H9 (cell line): Measurements from ENCODE around the gene KIAA1614. TPM values are rescaled to one million over a fixed set of nuclear protein-coding genes. Genes with fewer than 3 reads are reported as not detected.

Source experiments
- DNase-seq: peaks from one replicate; pipeline ENCODE4 v3.0.0-alpha.2; 2017
- H2AFZ ChIP-seq: one replicate; pipeline ENCODE4 v1.6.1; 2013; ENCODE audit warnings: mild to moderate bottlenecking, low read length, control low read depth, moderate library complexity
- H2AK5ac ChIP-seq: 2 replicates; pipeline ENCODE4 v1.6.1; 2013; ENCODE audit warnings: low read length, control low read depth, mixed read lengths; ENCODE audit not compliant: insufficient read length
- H2BK120ac ChIP-seq: one replicate; pipeline ENCODE4 v1.6.1; 2013; ENCODE audit warnings: low read depth, mild to moderate bottlenecking, low read length, control low read depth, inconsistent platforms; ENCODE audit not compliant: poor library complexity, severe bottlenecking
- H2BK12ac ChIP-seq: 2 replicates; pipeline ENCODE4 v1.6.1; 2013; ENCODE audit warnings: low read length, control low read depth, mixed read lengths, low read depth; ENCODE audit not compliant: insufficient read length
- H2BK15ac ChIP-seq: 2 replicates; pipeline ENCODE4 v1.6.1; 2013; ENCODE audit warnings: low read depth, low read length, control low read depth
- H2BK20ac ChIP-seq: one replicate; pipeline ENCODE4 v1.6.1; 2013; ENCODE audit warnings: low read depth, mild to moderate bottlenecking, low read length, control low read depth, inconsistent platforms; ENCODE audit not compliant: poor library complexity, severe bottlenecking
- H2BK5ac ChIP-seq: 2 replicates; pipeline ENCODE4 v1.6.1; 2013; ENCODE audit warnings: low read length, control low read depth, mixed read lengths; ENCODE audit not compliant: insufficient read length
- H3K14ac ChIP-seq: 2 replicates; pipeline ENCODE4 v1.6.1; 2013; ENCODE audit warnings: low read length, control low read depth; ENCODE audit not compliant: insufficient read depth
- H3K18ac ChIP-seq: 2 replicates; pipeline ENCODE4 v1.6.1; 2013; ENCODE audit warnings: low read depth, mild to moderate bottlenecking, mixed read lengths, low read length, control low read depth; ENCODE audit not compliant: insufficient read length
- H3K23ac ChIP-seq: 2 replicates; pipeline ENCODE4 v1.6.1; 2013; ENCODE audit warnings: low read length, control low read depth, mixed read lengths, low read depth; ENCODE audit not compliant: insufficient read length
- H3K23me2 ChIP-seq: 2 replicates; pipeline ENCODE4 v1.6.1; 2013; ENCODE audit warnings: low read depth, mild to moderate bottlenecking, mixed read lengths, low read length, control low read depth; ENCODE audit not compliant: insufficient read length, poor library complexity, severe bottlenecking
- H3K27ac ChIP-seq: 2 replicates; pipeline ENCODE4 v1.5.1; 2013; ENCODE audit warnings: low read length, control low read depth, mixed read lengths, low read depth; ENCODE audit not compliant: insufficient read length
- H3K27me3 ChIP-seq: 2 replicates; pipeline ENCODE4 v1.6.1; 2013; ENCODE audit warnings: low read length, control low read depth, inconsistent platforms; ENCODE audit not compliant: insufficient read depth
- H3K4ac ChIP-seq: 2 replicates; pipeline ENCODE4 v1.6.1; 2013; ENCODE audit warnings: low read depth, mild to moderate bottlenecking, control low read depth, inconsistent platforms, low read length, moderate library complexity
- H3K4me1 ChIP-seq: 2 replicates; pipeline ENCODE4 v1.6.1; 2013; ENCODE audit warnings: low read length, control low read depth, inconsistent platforms; ENCODE audit not compliant: insufficient read depth
- H3K4me2 ChIP-seq: 2 replicates; pipeline ENCODE4 v1.6.1; 2013; ENCODE audit warnings: low read length, control low read depth, mixed read lengths; ENCODE audit not compliant: insufficient read length, insufficient read depth
- H3K56ac ChIP-seq: 2 replicates; pipeline ENCODE4 v1.6.1; 2013; ENCODE audit warnings: low read depth, mild to moderate bottlenecking, mixed read lengths, low read length, control low read depth; ENCODE audit not compliant: insufficient read length
- H3K79me1 ChIP-seq: 2 replicates; pipeline ENCODE4 v1.6.1; 2013; ENCODE audit warnings: low read depth, mild to moderate bottlenecking, moderate library complexity, low read length, control low read depth, inconsistent platforms; ENCODE audit not compliant: insufficient read depth, poor library complexity, severe bottlenecking
- H3K79me2 ChIP-seq: 2 replicates; pipeline ENCODE4 v1.6.1; 2013; ENCODE audit warnings: low read length, control low read depth, inconsistent platforms; ENCODE audit not compliant: insufficient read depth
- H3K9ac ChIP-seq: 2 replicates; pipeline ENCODE4 v1.6.1; 2013; ENCODE audit warnings: low read length, control low read depth, mixed read lengths; ENCODE audit not compliant: insufficient read length; ENCODE audit errors: extremely low read depth
- H3K9me3 ChIP-seq: one replicate; pipeline ENCODE4 v1.6.1; 2013; ENCODE audit warnings: low read depth, low read length, inconsistent platforms; ENCODE audit not compliant: control insufficient read depth
- H3T11ph ChIP-seq: one replicate; pipeline ENCODE4 v1.6.1; 2013; ENCODE audit warnings: mild to moderate bottlenecking, low read length, control low read depth, inconsistent platforms
- H4K20me1 ChIP-seq: one replicate; pipeline ENCODE4 v1.6.1; 2013; ENCODE audit not compliant: control insufficient read depth, insufficient read length, insufficient read depth
- H4K5ac ChIP-seq: 2 replicates; pipeline ENCODE4 v1.6.1; 2013; ENCODE audit warnings: low read depth, mild to moderate bottlenecking, mixed read lengths, low read length, control low read depth; ENCODE audit not compliant: insufficient read length
- H4K8ac ChIP-seq: replicated peaks from 2 replicates; pipeline ENCODE4 v1.6.1; 2013; ENCODE audit warnings: low read length, control low read depth, mixed read lengths, low read depth; ENCODE audit not compliant: insufficient read length
- H4K91ac ChIP-seq: 2 replicates; pipeline ENCODE4 v1.6.1; 2013; ENCODE audit warnings: low read depth, mild to moderate bottlenecking, moderate library complexity, mixed read lengths, low read length, control low read depth; ENCODE audit not compliant: insufficient read length
- H3K27ac Mint-ChIP-seq, 3 experiments: 2 replicates in 2 of 3; 3 replicates in 1 of 3; pipeline ENCODE4 v1.8.0; 2020 to 2021; ENCODE audit warnings: mixed read lengths in 3 of 3, mild to moderate bottlenecking in 1 of 3, moderate library complexity in 1 of 3
- H3K27me3 Mint-ChIP-seq: 2 replicates; pipeline ENCODE4 v1.8.0; 2021; ENCODE audit warnings: low read depth, mild to moderate bottlenecking, moderate library complexity, mixed read lengths
- H3K36me3 Mint-ChIP-seq, 3 experiments: 2 replicates in 2 of 3; 3 replicates in 1 of 3; pipeline ENCODE4 v1.8.0; 2020 to 2021; ENCODE audit warnings: low read depth in 3 of 3, mixed read lengths in 3 of 3; ENCODE audit not compliant: insufficient read depth in 1 of 3
- H3K4me1 Mint-ChIP-seq, 2 experiments: 2 replicates each; pipeline ENCODE4 v1.8.0; 2020; ENCODE audit warnings: mixed read lengths in 2 of 2
- H3K4me3 Mint-ChIP-seq, 2 experiments: 2 replicates in 1 of 2; 3 replicates in 1 of 2; pipeline ENCODE4 v1.8.0; 2020 to 2021; ENCODE audit warnings: mild to moderate bottlenecking in 2 of 2, mixed read lengths in 2 of 2, moderate library complexity in 1 of 2
- H3K9me3 Mint-ChIP-seq, 2 experiments: 2 replicates in 1 of 2; 3 replicates in 1 of 2; pipeline ENCODE4 v1.8.0; 2020; ENCODE audit warnings: mild to moderate bottlenecking in 2 of 2, mixed read lengths in 2 of 2, moderate library complexity in 1 of 2
- CTCF ChIP-seq: fragments of 200-600 bp; sonication (generic); conservative IDR thresholded peaks from 3 replicates; pipeline ENCODE4 v1.8.0; 2021; ENCODE audit warnings: antibody characterized with exemption, mild to moderate bottlenecking
- WGBS: extraction: QIAGEN DNeasy Blood & Tissue Kit; methylation state at CpG from one replicate; pipeline ENCODE4 v1.1.7; 2013; ENCODE audit warnings: missing lambda C conversion rate, low lambda C conversion rate, mixed read lengths; ENCODE audit not compliant: insufficient read length; ENCODE audit errors: extremely low coverage; 5-methylcytosine and 5-hydroxymethylcytosine counted together
- total RNA-seq: library from RNA; stranded (reverse); gene quantifications from 2 replicates; pipeline ENCODE4 v1.2.1, GENCODE V29; 2021

KIAA1614 gene
- total RNA-seq, 1 experiment from 2014 or later = 1.3 TPM

- Mint-ChIP-seq H3K27me3 (no peaks in the 10 kb centered on the region), H3K9me3 (no peaks in the 10 kb centered on the region), H3K36me3 (peaks cover 31 to 68% (median 57%) of the 10 kb centered on the region in 3 experiments; a peak in 6 of 7 replicates), H3K4me3 (no peak overlapping the region), H3K4me1 (peaks cover 10 to 11% of the 10 kb centered on the region in 2 experiments), H3K27ac (peak overlapping the region in 2 of 3 experiments; percentile 66 to 90; a peak in 6 of 7 replicates)
- Histone ChIP-seq H2BK12ac (no peak overlapping the region), H3K9me3 (no peaks in the 10 kb centered on the region), H3K9ac (no peak overlapping the region), H2BK5ac (no peak overlapping the region), H3K18ac (no peak overlapping the region), H3K79me2 (no peaks in the 10 kb centered on the region), H4K20me1 (no peaks in the 10 kb centered on the region), H3K14ac (no peak overlapping the region), H2BK20ac (no peak overlapping the region), H3K4me1 (no peaks in the 10 kb centered on the region; the same call in 1 of the 2 replicates), H3K23ac (no peak overlapping the region), H2AFZ (no peak overlapping the region), H3K27ac (no peak overlapping the region), H2BK15ac (no peak overlapping the region), H4K91ac (no peak overlapping the region), H3K27me3 (no peaks in the 10 kb centered on the region), H3K23me2 (no peaks in the 10 kb centered on the region), H4K5ac (no peak overlapping the region), H2AK5ac (no peak overlapping the region), H3T11ph (no peak overlapping the region), H3K4me2 (no peak overlapping the region), H2BK120ac (no peak overlapping the region), H3K79me1 (no peaks in the 10 kb centered on the region), H4K8ac (no peak overlapping the region), H3K56ac (no peak overlapping the region), H3K4ac (no peak overlapping the region)
- no peak for TF ChIP-seq CTCF
- WGBS = no CpG with 5 or more reads among the region's 11 CpGs
- no peak for DNase-seq
Measured at GRCh38 chr1:180981596-180982387, 69.1 kb downstream of the KIAA1614 start.
